ENCODE data around the gene ZNF536.

Gene ZNF536

GRCh38 chr19:30528919-30529318, 156.7 kb downstream of the ZNF536 start:
- DNase-seq (ENCODE audit: low read depth in 2 of 2): no peak

DNA sequence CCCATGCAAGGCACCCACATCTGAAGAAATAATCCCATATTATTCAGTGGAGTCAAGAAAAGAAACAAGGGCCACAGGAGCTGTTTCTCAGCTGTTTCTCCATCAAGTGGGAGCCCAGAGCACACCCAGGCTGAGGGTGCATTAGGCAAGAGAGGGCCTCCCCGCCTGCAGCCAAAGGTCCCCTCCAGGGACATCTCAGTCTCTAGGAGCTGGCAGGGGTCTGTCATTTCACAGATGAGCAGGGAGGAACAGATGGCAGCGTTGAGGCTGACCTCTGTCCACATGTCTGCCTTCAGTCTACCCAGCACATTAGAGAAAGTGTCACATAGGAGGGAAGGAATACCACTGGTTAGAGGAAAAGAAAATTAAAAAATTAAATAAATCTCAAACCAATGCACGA, 157.7 kb downstream of the ZNF536 start:
- no peak for DNase-seq (ENCODE audit: low read depth in 2 of 2)

DNA sequence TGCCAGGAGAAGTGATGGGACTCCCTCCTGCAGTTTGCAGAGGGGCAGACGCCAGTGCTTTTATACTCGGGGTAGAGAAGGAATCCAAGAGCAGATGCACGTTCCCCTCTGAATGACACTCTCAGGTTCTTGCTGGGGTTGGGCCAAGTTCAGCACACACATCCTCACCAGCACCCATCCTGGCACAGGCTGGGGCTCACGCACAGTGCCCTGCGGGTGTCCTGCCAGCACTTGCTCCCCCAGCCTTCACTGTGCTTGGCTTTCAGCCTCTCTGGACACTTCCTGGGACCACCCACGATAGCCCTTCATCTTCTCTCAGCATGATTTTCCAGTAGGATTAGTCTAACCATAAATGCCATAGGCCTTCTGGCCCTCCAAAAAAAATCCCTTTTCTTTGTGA, 158.6 kb downstream of the ZNF536 start:
- no peak for DNase-seq (ENCODE audit: low read depth in 2 of 2)

DNA sequence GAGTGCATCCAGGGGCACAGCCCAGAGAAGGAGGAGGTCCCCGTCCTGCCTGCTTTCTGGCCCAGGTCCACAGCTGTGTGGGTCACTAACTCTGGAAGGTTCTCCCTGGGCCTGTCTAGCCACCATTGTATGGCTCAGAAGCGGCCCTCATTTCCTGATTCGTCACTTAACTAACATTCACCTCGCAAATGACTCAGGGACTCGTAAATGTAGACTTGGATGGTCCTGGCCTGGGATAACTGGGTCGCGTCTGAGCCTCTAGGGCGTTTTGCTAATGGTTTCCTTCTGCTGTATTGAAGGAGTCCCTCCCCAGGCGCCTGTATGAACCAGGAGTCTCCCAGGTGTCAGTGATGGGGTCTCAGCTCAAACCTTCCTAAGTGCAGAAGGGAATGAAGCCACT, 162.8 kb downstream of the ZNF536 start:
- no peak for DNase-seq (ENCODE audit: low read depth in 2 of 2)

DNA sequence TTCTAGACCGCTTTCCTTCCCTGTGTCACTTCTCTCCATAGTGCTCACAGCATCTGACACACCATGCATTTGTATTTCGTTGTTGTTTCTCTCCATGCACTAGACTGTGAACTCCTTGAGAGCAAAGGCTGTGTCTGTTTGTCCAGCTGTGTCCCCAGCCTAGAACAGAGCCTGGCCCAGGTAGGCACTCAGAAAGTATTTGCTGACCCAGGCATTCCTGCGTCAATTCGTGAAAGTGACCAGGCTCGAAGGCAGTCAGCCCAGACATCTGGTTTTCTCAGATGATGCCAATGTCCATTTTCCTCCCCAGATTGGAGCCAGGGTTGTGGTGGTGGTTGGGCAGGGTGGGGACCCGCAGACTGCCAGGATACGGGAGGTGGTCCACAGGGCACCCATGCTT, 164.8 kb downstream of the ZNF536 start:
- DNase-seq (ENCODE audit: low read depth in 2 of 2): no peak

- no peak for DNase-seq (ENCODE audit: low read depth in 2 of 2)
Measured at GRCh38 chr19:30539315-30539714, 167.1 kb downstream of the ZNF536 start.

- no peak for DNase-seq (ENCODE audit: low read depth in 2 of 2)
Measured at GRCh38 chr19:30539981-30540380, 167.8 kb downstream of the ZNF536 start.

DNA sequence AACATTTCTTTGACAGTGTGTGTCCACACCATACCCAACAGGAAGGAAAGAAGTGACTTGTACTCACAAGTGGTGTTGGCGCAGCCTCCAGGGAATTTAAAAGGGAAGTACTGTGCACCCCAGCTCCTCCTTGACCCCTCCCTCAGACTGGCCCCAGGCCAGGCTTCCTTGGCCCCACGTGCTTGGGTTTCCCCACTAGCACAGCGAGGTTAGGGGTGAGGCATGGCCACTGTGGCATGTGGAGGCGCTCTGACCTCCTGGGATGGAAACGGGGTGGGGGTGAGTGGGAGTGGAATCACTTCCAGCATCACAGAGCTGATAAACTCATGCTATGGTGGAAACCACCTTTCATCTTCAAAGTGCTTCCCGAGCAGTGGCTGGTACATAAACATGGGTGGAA, 168.6 kb downstream of the ZNF536 start:
- no peak for DNase-seq (ENCODE audit: low read depth in 2 of 2)

DNA sequence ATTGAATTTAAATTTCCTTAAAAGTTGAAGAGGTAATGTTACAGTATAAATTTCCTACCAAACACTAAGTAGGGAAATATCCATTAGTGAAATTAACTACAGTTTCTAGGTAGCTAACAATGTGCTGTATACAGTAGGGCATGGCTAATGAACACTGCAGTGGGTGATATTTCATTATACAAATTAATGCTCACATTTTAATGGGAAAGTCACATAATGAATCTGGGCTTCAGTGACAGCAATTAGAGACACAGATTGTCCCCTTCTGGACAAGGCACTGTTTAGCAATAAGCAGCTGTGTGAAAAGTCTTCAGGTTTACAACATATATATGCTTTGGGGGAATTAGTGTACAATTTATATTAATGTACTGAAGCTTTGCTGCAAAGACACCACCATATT, 169.4 kb downstream of the ZNF536 start:
- no peak for DNase-seq (ENCODE audit: low read depth in 2 of 2)

GRCh38 chr19:30543243-30543945, 171.2 kb downstream of the ZNF536 start:
- no peak for DNase-seq (ENCODE audit: low read depth in 2 of 2)

- DNase-seq (ENCODE audit: low read depth in 2 of 2): no peak
Measured at GRCh38 chr19:30545752-30546151, 173.6 kb downstream of the ZNF536 start.

- DNase-seq (ENCODE audit: low read depth in 2 of 2): no peak
Measured at GRCh38 chr19:30546332-30546731, 174.1 kb downstream of the ZNF536 start.

GRCh38 chr19:30547246-30547645, 175.1 kb downstream of the ZNF536 start:
- no peak for DNase-seq (ENCODE audit: low read depth in 2 of 2)

DNA sequence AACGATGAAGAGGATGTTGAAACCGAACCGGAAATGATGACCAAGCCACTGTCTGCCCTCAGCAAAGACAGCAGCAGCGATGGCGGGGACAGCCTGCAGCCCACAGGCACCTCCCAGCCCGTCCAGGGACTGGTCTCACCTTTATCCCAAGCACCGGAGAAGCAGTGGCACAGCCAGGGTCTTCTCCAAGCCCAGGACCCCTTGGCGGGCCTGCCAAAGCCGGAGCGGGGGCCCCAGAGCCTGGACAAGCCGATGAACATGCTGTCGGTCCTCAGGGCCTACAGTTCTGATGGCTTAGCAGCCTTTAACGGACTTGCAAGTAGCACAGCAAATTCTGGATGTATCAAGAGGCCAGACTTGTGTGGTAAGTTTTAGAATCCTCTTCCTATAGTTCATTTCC, 177.0 kb downstream of the ZNF536 start:
- no peak for DNase-seq (ENCODE audit: low read depth in 2 of 2)

GRCh38 chr19:30551271-30551670, 179.1 kb downstream of the ZNF536 start:
- no peak for DNase-seq (ENCODE audit: low read depth in 2 of 2)

- no peak for DNase-seq (ENCODE audit: low read depth in 2 of 2)
Measured at GRCh38 chr19:30552593-30552992, 180.4 kb downstream of the ZNF536 start.

DNA sequence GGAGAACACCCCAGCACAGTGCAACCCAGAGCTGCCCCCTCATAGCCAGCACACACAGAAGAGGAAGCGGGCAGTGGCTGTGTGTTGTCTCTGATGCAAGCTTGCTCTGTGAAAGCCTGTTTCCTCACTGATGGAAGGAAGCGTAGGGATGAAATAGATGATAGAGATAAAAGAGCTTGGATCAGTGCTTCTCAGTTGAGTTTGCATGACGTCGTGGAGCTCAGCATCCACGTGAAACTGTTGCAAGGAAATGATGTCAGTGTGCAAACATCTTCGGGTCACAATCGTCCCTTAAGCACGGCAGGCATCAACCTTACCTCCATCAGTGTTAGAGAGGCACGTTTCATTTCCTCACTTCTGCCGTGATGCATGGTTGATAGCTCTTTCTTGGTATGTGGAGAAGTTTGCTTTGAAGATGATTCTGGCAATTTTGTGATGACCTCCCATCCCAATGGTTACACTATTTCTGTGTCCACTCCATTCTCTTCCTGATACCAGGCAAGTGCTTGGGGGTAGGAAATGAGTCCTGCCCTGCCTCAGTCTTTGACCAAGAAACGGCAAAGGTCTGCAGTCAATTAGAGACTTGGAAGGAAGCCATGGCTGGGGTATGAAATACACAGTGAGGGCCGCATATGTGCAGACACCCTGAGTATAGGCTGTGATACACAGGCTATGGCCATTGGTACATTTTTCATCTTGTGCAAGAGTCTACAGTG, 183.0 kb downstream of the ZNF536 start:
- DNase-seq (ENCODE audit: low read depth in 2 of 2): no peak

DNA sequence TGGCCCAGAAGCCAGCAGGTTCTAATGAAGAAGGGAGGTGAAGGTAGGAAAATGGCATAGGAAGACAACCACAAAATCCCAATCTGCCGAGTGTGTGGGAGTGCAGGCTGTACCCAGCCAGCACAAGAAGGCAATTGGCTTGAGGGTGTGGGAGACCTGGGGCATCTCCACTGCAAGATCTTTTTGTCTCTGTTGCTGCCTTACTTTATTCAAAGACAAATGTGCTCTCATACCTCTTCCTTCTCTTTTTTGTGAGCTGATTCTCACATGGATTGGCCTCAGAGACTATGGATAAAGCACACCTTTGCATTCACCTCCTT, 183.6 kb downstream of the ZNF536 start:
- DNase-seq (ENCODE audit: low read depth in 2 of 2): no peak

- DNase-seq (ENCODE audit: low read depth in 2 of 2): no peak
Measured at GRCh38 chr19:30556230-30556711, 184.1 kb downstream of the ZNF536 start.

- no peak for DNase-seq (ENCODE audit: low read depth in 2 of 2)
Measured at GRCh38 chr19:30557212-30557611, 185.0 kb downstream of the ZNF536 start.

DNA sequence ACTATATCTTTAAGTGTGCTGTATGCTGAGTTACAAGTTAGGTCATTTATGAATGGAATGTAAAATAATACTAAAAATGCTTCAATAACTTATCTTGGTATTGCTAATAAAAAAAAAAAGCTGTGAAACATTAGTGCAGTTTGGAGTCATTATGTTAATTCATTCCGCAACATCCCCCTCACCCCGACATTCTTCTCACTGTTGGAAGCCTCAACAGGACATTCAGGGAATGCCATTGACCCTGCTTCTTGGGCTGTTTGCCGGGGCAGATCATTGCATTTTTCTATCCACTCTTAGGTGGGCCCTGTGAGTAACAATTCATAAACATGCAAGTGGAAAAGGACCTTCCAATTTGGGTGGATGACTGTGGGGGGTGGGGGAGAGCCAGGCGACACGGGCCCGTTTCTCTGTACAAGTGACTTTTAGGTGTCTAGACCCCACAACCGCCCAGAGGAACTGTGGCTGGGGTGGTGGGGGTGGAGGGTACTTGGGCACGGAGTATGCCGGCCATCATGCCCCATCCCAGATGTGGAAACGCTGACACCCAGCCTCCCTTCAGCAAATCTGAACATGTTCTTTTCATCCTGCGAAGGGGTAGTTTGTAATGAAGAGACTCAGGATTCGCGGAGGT, 185.9 kb downstream of the ZNF536 start:
- no peak for DNase-seq (ENCODE audit: low read depth in 2 of 2)

- DNase-seq (ENCODE audit: low read depth in 2 of 2): no peak
Measured at GRCh38 chr19:30558793-30559192, 186.6 kb downstream of the ZNF536 start.

DNA sequence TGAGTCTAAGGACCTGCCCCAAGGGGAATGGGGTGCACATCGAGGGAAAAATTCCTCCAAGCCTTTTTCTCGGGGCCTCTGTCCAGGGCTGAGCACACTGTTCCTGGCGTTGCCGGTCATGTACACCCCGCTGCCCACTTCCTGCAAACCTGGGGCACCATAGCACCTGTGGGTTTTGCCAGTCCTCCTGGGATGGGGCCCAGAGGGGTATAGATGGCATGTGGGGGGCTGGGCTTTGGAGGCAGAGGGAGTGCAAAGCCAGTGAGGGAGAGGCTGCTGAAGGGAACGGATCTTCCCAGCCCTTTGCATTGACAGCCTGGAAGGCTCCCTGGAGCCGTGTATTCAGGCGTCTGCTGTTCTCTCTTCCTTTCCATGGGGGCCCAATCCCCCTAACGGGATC, 187.3 kb downstream of the ZNF536 start:
- no peak for DNase-seq (ENCODE audit: low read depth in 2 of 2)

Measured in stimulated activated CD4-positive, alpha-beta T cell treated with anti-CD3 and anti-CD28 coated beads, Interleukin-15, amount 100 ng/mL, for 48 hours (primary cell).